Transverse colon (tissue), 4 donors: ENCODE measurements around the gene LRP10. TPM values are rescaled to one million over a fixed set of nuclear protein-coding genes. Genes with fewer than 3 reads are reported as not detected.
A peak's percentile ranks its signal among the peaks of the same experiment; 100 is the strongest.

Experiments used
- DNase-seq: peaks from one replicate; pipeline ENCODE4 v3.0.0-alpha.2; 2019
- H3K27ac ChIP-seq, 4 donors: fragments of 200-600 bp; sonication (generic); 2 replicates each; pipeline ENCODE4 v1.5.1; 2016 to 2018; ENCODE audit warnings: inconsistent platforms in 4 of 4
- H3K27me3 ChIP-seq: fragments of 200-600 bp; sonication (generic); 2 replicates; pipeline ENCODE4 v1.5.1; 2017; ENCODE audit warnings: inconsistent platforms
- H3K36me3 ChIP-seq, 4 donors: fragments of 200-600 bp; sonication (generic); 2 replicates each; pipeline ENCODE4 v1.5.1; 2017 to 2019; ENCODE audit warnings: inconsistent platforms in 4 of 4
- H3K4me1 ChIP-seq, 4 donors: fragments of 200-600 bp; sonication (generic); 2 replicates each; pipeline ENCODE4 v1.5.1; 2017 to 2020; ENCODE audit warnings: inconsistent platforms in 4 of 4
- H3K4me3 ChIP-seq, 4 donors: fragments of 200-600 bp; sonication (generic); 1 replicate in 1 of 4; 2 replicates in 3 of 4; pipeline versions ENCODE4 v1.5.1 to v1.6.1; 2017 to 2019; ENCODE audit warnings: inconsistent platforms in 4 of 4
- H3K9me3 ChIP-seq, 2 donors: fragments of 200-600 bp; sonication (generic); 2 replicates each; pipeline ENCODE4 v1.5.1; 2017 to 2019; ENCODE audit warnings: inconsistent platforms in 2 of 2
- CTCF ChIP-seq, 5 experiments: fragments of 200-600 bp in 3 of 5; fragments of 450-650 bp in 2 of 5; sonication (generic) in 3 of 5; IDR thresholded peaks; 1 replicate in 2 of 5; 2 replicates in 3 of 5; pipeline ENCODE4 v1.5.1; 2016 to 2017; ENCODE audit warnings: antibody characterized with exemption in 5 of 5, inconsistent platforms in 3 of 5, mild to moderate bottlenecking in 2 of 5, moderate library complexity in 1 of 5
- EP300 ChIP-seq: sonication (generic); formaldehyde crosslinking; IDR thresholded peaks from one replicate; pipeline ENCODE4 v1.6.1; 2017; ENCODE audit warnings: antibody characterized with exemption, low read depth
- POLR2A ChIP-seq: fragments of 450-650 bp; IDR thresholded peaks from one replicate; pipeline ENCODE4 v1.6.1; 2016; ENCODE audit warnings: antibody characterized with exemption, mild to moderate bottlenecking, moderate library complexity
- POLR2AphosphoS5 ChIP-seq, 3 donors: sonication (generic); formaldehyde crosslinking; IDR thresholded peaks; one replicate each; pipeline ENCODE4 v1.6.1; 2016; ENCODE audit warnings: antibody characterized with exemption in 3 of 3
- WGBS, 2 donors: methylation state at CpG; one replicate each; pipeline ENCODE4 v1.1.5; 2018; ENCODE audit warnings: low coverage in 1 of 2; 5-methylcytosine and 5-hydroxymethylcytosine counted together
- in situ Hi-C, 4 donors: fragments of 200-750 bp; cut with MboI; loops; one replicate each; pipeline versions ENCODE4 v1.15.0 to v1.15.1; 2017; ENCODE audit warnings: low sequenced_read_pairs in 3 of 4, low pct_ligation_motif_present in 1 of 4, low pct_unique_long_range_greater_than_20kb in 1 of 4
- intact Hi-C: fragments of 100-400 bp; cut with DNase I; formaldehyde crosslinking; loops from one replicate; pipeline ENCODE4 v1.15.1; 2023; ENCODE audit warnings: low total_unique reads
- total RNA-seq, 4 donors: library from RNA; depleted of rRNA; stranded (reverse); fragments of >200 nt; gene quantifications; one replicate each; pipeline ENCODE4 v1.1.0, GENCODE V29; 2016

LRP10 gene
- total RNA-seq, 4 donors from 2014 or later, result 88.8 to 232 (median 180) TPM

DNA sequence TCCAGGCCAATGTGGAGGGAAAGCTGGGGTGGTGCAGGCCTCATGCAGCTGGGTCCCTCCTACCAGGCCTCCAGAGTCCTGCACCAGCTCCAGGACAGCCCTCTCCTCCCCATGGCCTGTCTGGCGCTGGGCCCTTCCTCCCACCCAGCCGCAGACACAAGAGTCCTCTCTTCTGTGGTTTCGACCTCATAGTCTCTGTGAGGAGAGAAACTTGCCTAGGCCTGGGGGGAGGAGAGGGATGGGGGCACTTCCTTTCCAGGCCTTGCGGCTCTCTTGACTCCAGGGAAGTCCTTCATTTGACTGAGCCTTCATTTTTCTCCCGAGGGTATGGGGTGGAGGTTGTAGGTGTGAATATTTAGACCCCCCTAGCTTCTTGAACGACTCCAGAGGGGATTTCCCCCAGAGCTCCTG lies 32.9 kb upstream of the LRP10 start:
- Histone ChIP-seq H3K36me3 (peaks cover 0 to 23% (median 8%) of the 10 kb centered on the region in 4 donors), H3K9me3 (no peaks in the 10 kb centered on the region), H3K4me3 (peak overlapping the region in 3 of 4 donors; percentile 83 to 98 (median 97)), H3K27me3 (no peaks in the 10 kb centered on the region), H3K4me1 (peaks cover 10 to 42% (median 24%) of the 10 kb centered on the region in 4 donors), H3K27ac (peak overlapping the region; percentile 94 to 98 (median 96))
- TF ChIP-seq EP300 (no peak), CTCF (IDR thresholded peaks at IDR 0.05) (no peak), POLR2AphosphoS5 (IDR thresholded peaks at IDR 0.05) (no peak), POLR2A (no peak)
- in situ Hi-C loops, result loop anchor here in 1 of 4 donors (25.0 kb wide), 1 partner anchor 251 kb away; the partner anchor contains the start of genes ABHD4 and DAD1
- intact Hi-C loops, result no loop called here
- WGBS, 2 donors, result 50% methylated on average over 6 of the region's 6 CpGs; no CpG with 5 or more reads in 1 of the 2 donors
- peak; percentile 25 for DNase-seq

- Histone ChIP-seq H3K4me3 (peak overlapping the region in 2 of 4 donors; percentile 97 to 98), H3K27me3 (no peaks in the 10 kb centered on the region), H3K4me1 (peaks cover 10 to 42% (median 24%) of the 10 kb centered on the region in 4 donors), H3K9me3 (no peaks in the 10 kb centered on the region), H3K27ac (peak overlapping the region; percentile 94 to 98 (median 96)), H3K36me3 (peaks cover 0 to 26% (median 8%) of the 10 kb centered on the region in 4 donors)
- DNase-seq, result peak; percentile 29
- intact Hi-C loops (no loop called here), in situ Hi-C loops (loop anchor here in 1 of 4 donors (25.0 kb wide), 1 partner anchor 252 kb away; the partner anchor contains the start of genes ABHD4 and DAD1)
- TF ChIP-seq CTCF (IDR thresholded peaks at IDR 0.05) (no peak), EP300 (no peak), POLR2A (no peak), POLR2AphosphoS5 (IDR thresholded peaks at IDR 0.05) (peak in 1 of 3 donors; percentile 47)
- WGBS, 2 donors, result 46 to 50% methylated on average over 1 to 4 of the region's 6 CpGs
Observed at GRCh38 chr14:22839159-22839779, 32.3 kb upstream of the LRP10 start.

DNA sequence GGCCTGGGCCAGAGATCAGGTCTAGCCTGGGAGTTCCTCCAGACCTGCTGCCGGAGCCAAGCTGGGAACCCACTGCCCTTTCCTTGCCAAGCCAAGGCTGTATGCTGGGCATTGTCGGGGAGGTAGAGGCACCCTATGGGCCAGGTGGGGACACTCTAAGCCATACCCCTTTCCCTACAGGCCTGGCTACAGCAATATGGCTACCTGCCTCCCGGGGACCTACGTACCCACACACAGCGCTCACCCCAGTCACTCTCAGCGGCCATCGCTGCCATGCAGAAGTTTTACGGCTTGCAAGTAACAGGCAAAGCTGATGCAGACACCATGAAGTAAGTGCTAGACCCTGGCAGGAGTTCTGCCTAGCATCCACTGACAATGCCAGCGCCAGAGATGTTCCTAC lies 30.2 kb upstream of the LRP10 start:
- Histone ChIP-seq H3K4me3 (no peak overlapping the region), H3K36me3 (peaks cover 0 to 46% (median 8%) of the 10 kb centered on the region in 4 donors), H3K27me3 (no peaks in the 10 kb centered on the region), H3K9me3 (no peaks in the 10 kb centered on the region), H3K27ac (peak overlapping the region in 2 of 4 donors; percentile 33 to 96), H3K4me1 (peaks cover 10 to 46% (median 24%) of the 10 kb centered on the region in 4 donors)
- intact Hi-C loops (no loop called here), in situ Hi-C loops (loop anchor here in 2 of 4 donors (10.0 to 25.0 kb wide), 2 partner anchors 254 to 277 kb away; partner anchors contain the start of genes ABHD4 (in 1 of the 2) and DAD1 (in 1 of the 2))
- TF ChIP-seq EP300 (no peak), POLR2A (no peak), CTCF (IDR thresholded peaks at IDR 0.05) (no peak), POLR2AphosphoS5 (IDR thresholded peaks at IDR 0.05) (no peak)
- DNase-seq, result no peak
- 95% methylated on average over 9 of the region's 9 CpGs; no CpG with 5 or more reads in 1 of the 2 donors for WGBS, 2 donors

DNA sequence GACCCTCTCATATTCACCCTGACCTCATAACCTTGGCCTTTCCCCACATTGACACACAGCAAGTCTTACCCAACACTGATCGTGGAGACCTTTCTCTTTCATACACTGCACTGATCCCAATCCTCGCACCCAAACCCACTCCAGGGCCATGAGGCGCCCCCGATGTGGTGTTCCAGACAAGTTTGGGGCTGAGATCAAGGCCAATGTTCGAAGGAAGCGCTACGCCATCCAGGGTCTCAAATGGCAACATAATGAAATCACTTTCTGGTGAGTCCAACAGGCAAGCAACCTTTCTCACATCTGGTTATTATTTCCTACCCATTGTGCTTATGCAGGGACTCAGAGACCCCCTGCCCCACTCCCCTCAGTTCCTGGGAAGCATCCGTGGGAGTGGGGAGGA lies 29.8 kb upstream of the LRP10 start:
- TF ChIP-seq POLR2A (no peak), EP300 (no peak), POLR2AphosphoS5 (IDR thresholded peaks at IDR 0.05) (no peak), CTCF (IDR thresholded peaks at IDR 0.05) (no peak)
- H3K27ac ChIP-seq, result peak overlapping the region in 1 of 4 donors; percentile 96
- 94% methylated on average over 8 of the region's 8 CpGs; no CpG with 5 or more reads in 1 of the 2 donors for WGBS, 2 donors
- H3K9me3 ChIP-seq, result no peaks in the 10 kb centered on the region
- H3K4me1 ChIP-seq, result peaks cover 12 to 50% (median 29%) of the 10 kb centered on the region in 4 donors
- in situ Hi-C loops (loop anchor here in 2 of 4 donors (10.0 to 25.0 kb wide), 2 partner anchors 254 to 277 kb away; partner anchors contain the start of genes ABHD4 (in 1 of the 2) and DAD1 (in 1 of the 2)), intact Hi-C loops (no loop called here)
- DNase-seq, result no peak
- H3K36me3 ChIP-seq, result peaks cover 0 to 47% (median 8%) of the 10 kb centered on the region in 4 donors
- no peak overlapping the region for H3K4me3 ChIP-seq
- H3K27me3 ChIP-seq, result no peaks in the 10 kb centered on the region
